HepG2 (cell line): Measurements from ENCODE around the gene IFNLR1. TPM values are rescaled to one million over a fixed set of nuclear protein-coding genes. Genes with fewer than 3 reads are reported as not detected.
A peak's percentile ranks its signal among the peaks of the same experiment; 100 is the strongest.

Experiments used
- EHMT2 ChIP-seq: fragments of 200-600 bp; sonication (generic); IDR thresholded peaks from 2 replicates; pipeline ENCODE4 v1.7.0; 2017; ENCODE audit warnings: antibody characterized with exemption, low read depth, low read length, borderline replicate concordance
- FOXA1 ChIP-seq, 2 experiments: fragments of 450-650 bp in 1 of 2; sonication (generic) in 1 of 2; formaldehyde crosslinking in 1 of 2; IDR thresholded peaks; 2 replicates each; pipeline versions ENCODE4 v1.4.0 to v1.6.1; 2016 to 2020; ENCODE audit warnings: missing genetic modification reagents in 1 of 2
- KDM2A ChIP-seq: sonication (generic); formaldehyde crosslinking; IDR thresholded peaks from 2 replicates; pipeline ENCODE4 v1.4.0; 2020; ENCODE audit warnings: low read depth, missing genetic modification reagents, borderline replicate concordance
- KDM3A ChIP-seq: IDR thresholded peaks from 2 replicates; pipeline ENCODE4 v1.6.1; 2018; ENCODE audit warnings: low read depth, missing compliant biosample characterization
- MED1 ChIP-seq: sonication (generic); formaldehyde crosslinking; IDR thresholded peaks from 2 replicates; pipeline ENCODE4 v1.4.0; 2020; ENCODE audit warnings: missing genetic modification reagents
- TMF1 ChIP-seq: sonication (generic); formaldehyde crosslinking; IDR thresholded peaks from 2 replicates; pipeline ENCODE4 v1.8.1; 2022; ENCODE audit warnings: low read depth, missing genetic modification reagents
- TOE1 ChIP-seq: sonication (generic); formaldehyde crosslinking; IDR thresholded peaks from 2 replicates; pipeline ENCODE4 v1.4.0; 2020; ENCODE audit warnings: mild to moderate bottlenecking, missing genetic modification reagents
- ZNF20 ChIP-seq: sonication (generic); formaldehyde crosslinking; IDR thresholded peaks from 2 replicates; pipeline ENCODE4 v1.4.0; 2020; ENCODE audit warnings: mild to moderate bottlenecking, moderate library complexity, missing genetic modification reagents
- ZNF678 ChIP-seq: sonication (generic); formaldehyde crosslinking; IDR thresholded peaks from 2 replicates; pipeline ENCODE4 v1.4.0; 2020; ENCODE audit warnings: mild to moderate bottlenecking, missing genetic modification reagents
- ZNF7 ChIP-seq: IDR thresholded peaks from 2 replicates; pipeline ENCODE4 v1.6.1; 2016; ENCODE audit warnings: missing biosample characterization, missing genetic modification reagents
- ZNF772 ChIP-seq: sonication (generic); formaldehyde crosslinking; IDR thresholded peaks from 2 replicates; pipeline ENCODE4 v1.5.0; 2020; ENCODE audit warnings: mild to moderate bottlenecking, missing genetic modification reagents
- polyA plus RNA-seq, 8 experiments: library from polyadenylated mRNA; depleted of rRNA in 3 of 8; stranded (reverse) in 7 of 8; unstranded in 1 of 8; fragments of >200 nt; fragmentation: Illumina TruSeq in 4 of 8; extraction: Trizol in 4 of 8; gene quantifications; 2 replicates each; pipeline versions ENCODE4 v1.2.1 to v1.2.3, GENCODE V29; 2011 to 2016; ENCODE audit warnings: low read depth in 4 of 8, missing spikeins in 1 of 8, mixed read lengths in 1 of 8; ENCODE audit not compliant: insufficient read depth in 1 of 8
- total RNA-seq, 5 experiments: library from RNA; depleted of rRNA; stranded (reverse); fragments of >200 nt; fragmentation: Illumina TruSeq; extraction: Trizol; gene quantifications; 2 replicates each; pipeline ENCODE4 v1.2.3, GENCODE V29; 2016; ENCODE audit warnings: low read depth in 1 of 5
- TF ChIP-seq, protein P1 (sequence below): sonication (generic); formaldehyde crosslinking; IDR thresholded peaks from 2 replicates; pipeline ENCODE4 v1.4.0; 2020; ENCODE audit warnings: missing genetic modification reagents
- TF ChIP-seq, protein P2 (sequence below): sonication (generic); formaldehyde crosslinking; IDR thresholded peaks from 2 replicates; pipeline ENCODE4 v1.5.0; 2020; ENCODE audit warnings: mild to moderate bottlenecking, missing genetic modification reagents, moderate library complexity
- TF ChIP-seq, protein P3 (sequence below): sonication (generic); formaldehyde crosslinking; IDR thresholded peaks from 2 replicates; pipeline ENCODE4 v1.4.0; 2020; ENCODE audit warnings: missing genetic modification reagents
- TF ChIP-seq, protein P4 (sequence below): IDR thresholded peaks from 2 replicates; pipeline ENCODE4 v1.6.1; 2016; ENCODE audit warnings: low read depth, missing genetic modification reagents, missing compliant biosample characterization

The IFNLR1 gene
- total and polyA plus RNA-seq, 2 of the 13 experiments (the other 11 are each of a cell fraction or from before 2014, with no cell fraction given): 3.8 to 8.5 TPM

DNA sequence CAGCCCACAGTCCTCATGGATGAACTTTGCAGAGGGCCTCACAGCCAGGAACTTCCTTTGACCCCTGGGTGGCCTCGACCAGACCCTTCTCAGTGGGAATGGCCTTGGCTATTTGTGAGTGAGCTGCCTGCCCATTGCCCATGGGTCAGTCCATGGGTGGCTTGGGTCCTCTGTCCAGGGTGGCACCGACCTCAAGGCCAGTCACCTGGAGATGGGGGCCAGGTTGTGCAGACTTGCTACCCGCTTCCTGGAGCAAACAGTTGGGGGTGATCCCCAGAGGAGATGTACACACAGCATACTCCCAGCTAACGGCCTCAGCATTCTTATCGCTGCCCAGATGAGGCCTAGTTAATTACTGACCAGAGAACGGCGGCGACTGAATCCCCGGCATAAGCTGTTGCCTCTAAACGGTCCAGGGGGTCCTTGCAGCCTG is 23.1 kb upstream of the IFNLR1 start (continued):
- TF ChIP-seq, protein P1, sequence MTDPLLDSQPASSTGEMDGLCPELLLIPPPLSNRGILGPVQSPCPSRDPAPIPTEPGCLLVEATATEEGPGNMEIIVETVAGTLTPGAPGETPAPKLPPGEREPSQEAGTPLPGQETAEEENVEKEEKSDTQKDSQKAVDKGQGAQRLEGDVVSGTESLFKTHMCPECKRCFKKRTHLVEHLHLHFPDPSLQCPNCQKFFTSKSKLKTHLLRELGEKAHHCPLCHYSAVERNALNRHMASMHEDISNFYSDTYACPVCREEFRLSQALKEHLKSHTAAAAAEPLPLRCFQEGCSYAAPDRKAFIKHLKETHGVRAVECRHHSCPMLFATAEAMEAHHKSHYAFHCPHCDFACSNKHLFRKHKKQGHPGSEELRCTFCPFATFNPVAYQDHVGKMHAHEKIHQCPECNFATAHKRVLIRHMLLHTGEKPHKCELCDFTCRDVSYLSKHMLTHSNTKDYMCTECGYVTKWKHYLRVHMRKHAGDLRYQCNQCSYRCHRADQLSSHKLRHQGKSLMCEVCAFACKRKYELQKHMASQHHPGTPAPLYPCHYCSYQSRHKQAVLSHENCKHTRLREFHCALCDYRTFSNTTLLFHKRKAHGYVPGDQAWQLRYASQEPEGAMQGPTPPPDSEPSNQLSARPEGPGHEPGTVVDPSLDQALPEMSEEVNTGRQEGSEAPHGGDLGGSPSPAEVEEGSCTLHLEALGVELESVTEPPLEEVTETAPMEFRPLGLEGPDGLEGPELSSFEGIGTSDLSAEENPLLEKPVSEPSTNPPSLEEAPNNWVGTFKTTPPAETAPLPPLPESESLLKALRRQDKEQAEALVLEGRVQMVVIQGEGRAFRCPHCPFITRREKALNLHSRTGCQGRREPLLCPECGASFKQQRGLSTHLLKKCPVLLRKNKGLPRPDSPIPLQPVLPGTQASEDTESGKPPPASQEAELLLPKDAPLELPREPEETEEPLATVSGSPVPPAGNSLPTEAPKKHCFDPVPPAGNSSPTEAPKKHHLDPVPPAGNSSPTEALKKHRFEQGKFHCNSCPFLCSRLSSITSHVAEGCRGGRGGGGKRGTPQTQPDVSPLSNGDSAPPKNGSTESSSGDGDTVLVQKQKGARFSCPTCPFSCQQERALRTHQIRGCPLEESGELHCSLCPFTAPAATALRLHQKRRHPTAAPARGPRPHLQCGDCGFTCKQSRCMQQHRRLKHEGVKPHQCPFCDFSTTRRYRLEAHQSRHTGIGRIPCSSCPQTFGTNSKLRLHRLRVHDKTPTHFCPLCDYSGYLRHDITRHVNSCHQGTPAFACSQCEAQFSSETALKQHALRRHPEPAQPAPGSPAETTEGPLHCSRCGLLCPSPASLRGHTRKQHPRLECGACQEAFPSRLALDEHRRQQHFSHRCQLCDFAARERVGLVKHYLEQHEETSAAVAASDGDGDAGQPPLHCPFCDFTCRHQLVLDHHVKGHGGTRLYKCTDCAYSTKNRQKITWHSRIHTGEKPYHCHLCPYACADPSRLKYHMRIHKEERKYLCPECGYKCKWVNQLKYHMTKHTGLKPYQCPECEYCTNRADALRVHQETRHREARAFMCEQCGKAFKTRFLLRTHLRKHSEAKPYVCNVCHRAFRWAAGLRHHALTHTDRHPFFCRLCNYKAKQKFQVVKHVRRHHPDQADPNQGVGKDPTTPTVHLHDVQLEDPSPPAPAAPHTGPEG: no peak
- TF ChIP-seq, protein P2, sequence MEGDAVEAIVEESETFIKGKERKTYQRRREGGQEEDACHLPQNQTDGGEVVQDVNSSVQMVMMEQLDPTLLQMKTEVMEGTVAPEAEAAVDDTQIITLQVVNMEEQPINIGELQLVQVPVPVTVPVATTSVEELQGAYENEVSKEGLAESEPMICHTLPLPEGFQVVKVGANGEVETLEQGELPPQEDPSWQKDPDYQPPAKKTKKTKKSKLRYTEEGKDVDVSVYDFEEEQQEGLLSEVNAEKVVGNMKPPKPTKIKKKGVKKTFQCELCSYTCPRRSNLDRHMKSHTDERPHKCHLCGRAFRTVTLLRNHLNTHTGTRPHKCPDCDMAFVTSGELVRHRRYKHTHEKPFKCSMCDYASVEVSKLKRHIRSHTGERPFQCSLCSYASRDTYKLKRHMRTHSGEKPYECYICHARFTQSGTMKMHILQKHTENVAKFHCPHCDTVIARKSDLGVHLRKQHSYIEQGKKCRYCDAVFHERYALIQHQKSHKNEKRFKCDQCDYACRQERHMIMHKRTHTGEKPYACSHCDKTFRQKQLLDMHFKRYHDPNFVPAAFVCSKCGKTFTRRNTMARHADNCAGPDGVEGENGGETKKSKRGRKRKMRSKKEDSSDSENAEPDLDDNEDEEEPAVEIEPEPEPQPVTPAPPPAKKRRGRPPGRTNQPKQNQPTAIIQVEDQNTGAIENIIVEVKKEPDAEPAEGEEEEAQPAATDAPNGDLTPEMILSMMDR (CRISPR knock-in tag): no peak
- TF ChIP-seq FOXA1 (IDR thresholded peaks at IDR 0.05): no peak
- TF ChIP-seq FOXA1 (CRISPR knock-in tag; IDR thresholded peaks at IDR 0.05): 0 out of 2 replicates have a peak, but pooled peaks have one; percentile 35
- TF ChIP-seq ZNF772 (CRISPR knock-in tag): peak; percentile 39; the same call in 1 of the 2 replicates
- TF ChIP-seq TMF1 (CRISPR knock-in tag): no peak
- no peak for TF ChIP-seq TOE1 (CRISPR knock-in tag)
- TF ChIP-seq, protein P3, sequence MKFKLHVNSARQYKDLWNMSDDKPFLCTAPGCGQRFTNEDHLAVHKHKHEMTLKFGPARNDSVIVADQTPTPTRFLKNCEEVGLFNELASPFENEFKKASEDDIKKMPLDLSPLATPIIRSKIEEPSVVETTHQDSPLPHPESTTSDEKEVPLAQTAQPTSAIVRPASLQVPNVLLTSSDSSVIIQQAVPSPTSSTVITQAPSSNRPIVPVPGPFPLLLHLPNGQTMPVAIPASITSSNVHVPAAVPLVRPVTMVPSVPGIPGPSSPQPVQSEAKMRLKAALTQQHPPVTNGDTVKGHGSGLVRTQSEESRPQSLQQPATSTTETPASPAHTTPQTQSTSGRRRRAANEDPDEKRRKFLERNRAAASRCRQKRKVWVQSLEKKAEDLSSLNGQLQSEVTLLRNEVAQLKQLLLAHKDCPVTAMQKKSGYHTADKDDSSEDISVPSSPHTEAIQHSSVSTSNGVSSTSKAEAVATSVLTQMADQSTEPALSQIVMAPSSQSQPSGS (CRISPR knock-in tag): no peak
- 0 out of 2 replicates have a peak, but pooled peaks have one; percentile 14 for TF ChIP-seq KDM3A (CRISPR knock-in tag)
- TF ChIP-seq ZNF7 (CRISPR knock-in tag): no peak
- TF ChIP-seq ZNF20 (CRISPR knock-in tag): no peak
- no peak for TF ChIP-seq ZNF678 (CRISPR knock-in tag)
- TF ChIP-seq, protein P4, sequence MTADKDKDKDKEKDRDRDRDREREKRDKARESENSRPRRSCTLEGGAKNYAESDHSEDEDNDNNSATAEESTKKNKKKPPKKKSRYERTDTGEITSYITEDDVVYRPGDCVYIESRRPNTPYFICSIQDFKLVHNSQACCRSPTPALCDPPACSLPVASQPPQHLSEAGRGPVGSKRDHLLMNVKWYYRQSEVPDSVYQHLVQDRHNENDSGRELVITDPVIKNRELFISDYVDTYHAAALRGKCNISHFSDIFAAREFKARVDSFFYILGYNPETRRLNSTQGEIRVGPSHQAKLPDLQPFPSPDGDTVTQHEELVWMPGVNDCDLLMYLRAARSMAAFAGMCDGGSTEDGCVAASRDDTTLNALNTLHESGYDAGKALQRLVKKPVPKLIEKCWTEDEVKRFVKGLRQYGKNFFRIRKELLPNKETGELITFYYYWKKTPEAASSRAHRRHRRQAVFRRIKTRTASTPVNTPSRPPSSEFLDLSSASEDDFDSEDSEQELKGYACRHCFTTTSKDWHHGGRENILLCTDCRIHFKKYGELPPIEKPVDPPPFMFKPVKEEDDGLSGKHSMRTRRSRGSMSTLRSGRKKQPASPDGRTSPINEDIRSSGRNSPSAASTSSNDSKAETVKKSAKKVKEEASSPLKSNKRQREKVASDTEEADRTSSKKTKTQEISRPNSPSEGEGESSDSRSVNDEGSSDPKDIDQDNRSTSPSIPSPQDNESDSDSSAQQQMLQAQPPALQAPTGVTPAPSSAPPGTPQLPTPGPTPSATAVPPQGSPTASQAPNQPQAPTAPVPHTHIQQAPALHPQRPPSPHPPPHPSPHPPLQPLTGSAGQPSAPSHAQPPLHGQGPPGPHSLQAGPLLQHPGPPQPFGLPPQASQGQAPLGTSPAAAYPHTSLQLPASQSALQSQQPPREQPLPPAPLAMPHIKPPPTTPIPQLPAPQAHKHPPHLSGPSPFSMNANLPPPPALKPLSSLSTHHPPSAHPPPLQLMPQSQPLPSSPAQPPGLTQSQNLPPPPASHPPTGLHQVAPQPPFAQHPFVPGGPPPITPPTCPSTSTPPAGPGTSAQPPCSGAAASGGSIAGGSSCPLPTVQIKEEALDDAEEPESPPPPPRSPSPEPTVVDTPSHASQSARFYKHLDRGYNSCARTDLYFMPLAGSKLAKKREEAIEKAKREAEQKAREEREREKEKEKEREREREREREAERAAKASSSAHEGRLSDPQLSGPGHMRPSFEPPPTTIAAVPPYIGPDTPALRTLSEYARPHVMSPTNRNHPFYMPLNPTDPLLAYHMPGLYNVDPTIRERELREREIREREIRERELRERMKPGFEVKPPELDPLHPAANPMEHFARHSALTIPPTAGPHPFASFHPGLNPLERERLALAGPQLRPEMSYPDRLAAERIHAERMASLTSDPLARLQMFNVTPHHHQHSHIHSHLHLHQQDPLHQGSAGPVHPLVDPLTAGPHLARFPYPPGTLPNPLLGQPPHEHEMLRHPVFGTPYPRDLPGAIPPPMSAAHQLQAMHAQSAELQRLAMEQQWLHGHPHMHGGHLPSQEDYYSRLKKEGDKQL (CRISPR knock-in tag): no peak
- TF ChIP-seq KDM2A (CRISPR knock-in tag): no peak
- TF ChIP-seq MED1: no peak
- TF ChIP-seq EHMT2: no peak
